HEK293 (cell line): Measurements from ENCODE around the gene EDNRA.

ENCODE experiments used
- CTCF ChIA-PET: fragments of 350-600 bp; formaldehyde crosslinking; extraction: SDS; loops from one replicate; lab custom pipeline; 2021; ENCODE audit warnings: antibody characterized with exemption; lab: Yijun Ruan, JAX
- POLR2A ChIA-PET: fragments of 300-600 bp; formaldehyde crosslinking; extraction: SDS; loops from one replicate; lab custom pipeline; 2020; ENCODE audit warnings: antibody characterized with exemption, inconsistent platforms; lab: Yijun Ruan, JAX
- H3K27ac ChIP-seq: fragments of 200-500 bp; sonication (Bioruptor generic); 2 replicates; pipeline ENCODE4 v1.5.1; 2014; ENCODE audit warnings: low read depth, low read length, control low read depth, inconsistent platforms; ENCODE audit errors: extremely low read depth
- H3K36me3 ChIP-seq, 2 experiments: fragments of 200-500 bp in 1 of 2; sonication (Bioruptor generic) in 1 of 2; 1 replicate in 1 of 2; 2 replicates in 1 of 2; pipeline ENCODE4 v1.5.1; 2014 to 2017; ENCODE audit warnings: inconsistent platforms in 2 of 2, low read length in 2 of 2; ENCODE audit not compliant: control insufficient read depth in 2 of 2, insufficient read depth in 1 of 2
- H3K4me1 ChIP-seq: fragments of 200-500 bp; sonication (Bioruptor generic); 2 replicates; pipeline ENCODE4 v1.5.1; 2014; ENCODE audit warnings: mild to moderate bottlenecking, low read length, inconsistent platforms; ENCODE audit not compliant: control insufficient read depth, insufficient read depth
- H3K4me3 ChIP-seq: 2 replicates; pipeline ENCODE4 v1.5.1; 2011; ENCODE audit warnings: low read depth, mild to moderate bottlenecking, control low read depth, low read length, moderate library complexity
- H3K9me3 ChIP-seq: fragments of 200-500 bp; sonication (Bioruptor generic); 2 replicates; pipeline ENCODE4 v1.5.1; 2014; ENCODE audit warnings: low read depth, low read length, inconsistent platforms; ENCODE audit not compliant: control insufficient read depth, insufficient read depth
- BCL11A ChIP-seq: fragments of 450-650 bp; formaldehyde crosslinking; IDR thresholded peaks from 2 replicates; pipeline ENCODE4 v1.5.1; 2016; ENCODE audit warnings: low read depth, missing biosample characterization, missing genetic modification characterization
- GLI2 ChIP-seq: fragments of 450-650 bp; formaldehyde crosslinking; IDR thresholded peaks from 2 replicates; pipeline ENCODE4; 2017; ENCODE audit warnings: missing biosample characterization, missing genetic modification characterization, low read depth, borderline replicate concordance
- IKZF3 ChIP-seq: fragments of 450-650 bp; IDR thresholded peaks from 2 replicates; pipeline ENCODE4 v1.5.0; 2018; ENCODE audit warnings: missing biosample characterization, mild to moderate bottlenecking, missing genetic modification characterization, moderate library complexity
- KLF9 ChIP-seq: fragments of 450-650 bp; formaldehyde crosslinking; IDR thresholded peaks from 2 replicates; pipeline ENCODE4 v1.5.1; 2016; ENCODE audit warnings: missing biosample characterization, missing genetic modification characterization, low read depth
- RBAK ChIP-seq: fragments of 450-650 bp; formaldehyde crosslinking; IDR thresholded peaks from 2 replicates; pipeline ENCODE4 v1.5.1; 2016; ENCODE audit warnings: missing biosample characterization, missing genetic modification characterization
- SP3 ChIP-seq: fragments of 450-650 bp; formaldehyde crosslinking; IDR thresholded peaks from 2 replicates; pipeline ENCODE4 v1.5.1; 2016; ENCODE audit warnings: missing biosample characterization, missing genetic modification characterization
- TCF7L2 ChIP-seq: IDR thresholded peaks from 2 replicates; pipeline ENCODE4 v1.6.1; 2011; ENCODE audit warnings: low read depth, mild to moderate bottlenecking, inconsistent platforms, low read length, moderate library complexity, borderline replicate concordance
- ZBTB17 ChIP-seq: fragments of 450-650 bp; formaldehyde crosslinking; IDR thresholded peaks from 2 replicates; pipeline ENCODE4 v1.5.1; 2016; ENCODE audit warnings: missing biosample characterization, missing genetic modification characterization
- ZBTB8A ChIP-seq: fragments of 450-650 bp; formaldehyde crosslinking; IDR thresholded peaks from 2 replicates; pipeline ENCODE4 v1.5.1; 2016; ENCODE audit warnings: missing biosample characterization, missing genetic modification characterization
- ZFHX2 ChIP-seq: fragments of 450-650 bp; formaldehyde crosslinking; conservative IDR thresholded peaks from 2 replicates; pipeline ENCODE4 v1.5.1; 2016; ENCODE audit warnings: missing biosample characterization, missing genetic modification characterization
- ZNF138 ChIP-seq: fragments of 450-650 bp; formaldehyde crosslinking; IDR thresholded peaks from 2 replicates; pipeline ENCODE4 v1.5.1; 2016; ENCODE audit warnings: missing biosample characterization, missing genetic modification characterization, borderline replicate concordance
- ZNF169 ChIP-seq: fragments of 450-650 bp; formaldehyde crosslinking; IDR thresholded peaks from 2 replicates; pipeline ENCODE4 v1.5.1; 2016; ENCODE audit warnings: missing biosample characterization, missing genetic modification characterization
- ZNF311 ChIP-seq: fragments of 450-650 bp; formaldehyde crosslinking; IDR thresholded peaks from 2 replicates; pipeline ENCODE4 v1.5.1; 2017; ENCODE audit warnings: missing biosample characterization, missing genetic modification characterization, borderline replicate concordance
- ZNF37A ChIP-seq: fragments of 450-650 bp; IDR thresholded peaks from 2 replicates; pipeline ENCODE4 v1.5.1; 2018; ENCODE audit warnings: missing biosample characterization, missing genetic modification characterization
- ZNF391 ChIP-seq: fragments of 450-650 bp; formaldehyde crosslinking; IDR thresholded peaks from 2 replicates; pipeline ENCODE4 v1.5.1; 2016; ENCODE audit warnings: low read depth, missing biosample characterization, missing genetic modification characterization, borderline replicate concordance
- ZNF394 ChIP-seq: fragments of 450-650 bp; formaldehyde crosslinking; IDR thresholded peaks from 2 replicates; pipeline ENCODE4 v1.5.1; 2016; ENCODE audit warnings: missing biosample characterization, missing genetic modification characterization, mild to moderate bottlenecking, moderate library complexity, borderline replicate concordance
- ZNF510 ChIP-seq: fragments of 450-650 bp; formaldehyde crosslinking; IDR thresholded peaks from 2 replicates; pipeline ENCODE4 v1.5.1; 2018; ENCODE audit warnings: mild to moderate bottlenecking, missing genetic modification characterization, missing biosample characterization; ENCODE audit not compliant: insufficient replicate concordance
- ZNF529 ChIP-seq: fragments of 450-650 bp; formaldehyde crosslinking; IDR thresholded peaks from 2 replicates; pipeline ENCODE4 v1.5.1; 2017; ENCODE audit warnings: missing genetic modification characterization, missing biosample characterization; ENCODE audit not compliant: insufficient replicate concordance
- ZNF549 ChIP-seq: fragments of 450-650 bp; IDR thresholded peaks from 2 replicates; pipeline ENCODE4 v1.5.1; 2018; ENCODE audit warnings: missing biosample characterization, missing genetic modification characterization, mild to moderate bottlenecking, inconsistent platforms, moderate library complexity
- ZNF585B ChIP-seq: fragments of 450-650 bp; formaldehyde crosslinking; IDR thresholded peaks from 2 replicates; pipeline ENCODE4 v1.5.1; 2016; ENCODE audit warnings: missing biosample characterization, missing genetic modification characterization
- ZNF670 ChIP-seq: fragments of 450-650 bp; formaldehyde crosslinking; IDR thresholded peaks from 2 replicates; pipeline ENCODE4 v1.5.1; 2016; ENCODE audit warnings: missing biosample characterization, missing genetic modification characterization, low read depth
- ZNF701 ChIP-seq: fragments of 450-650 bp; formaldehyde crosslinking; IDR thresholded peaks from 2 replicates; pipeline ENCODE4 v1.5.1; 2016; ENCODE audit warnings: missing biosample characterization, missing genetic modification characterization
- ZNF76 ChIP-seq: fragments of 450-650 bp; formaldehyde crosslinking; IDR thresholded peaks from 2 replicates; pipeline ENCODE4; 2016; ENCODE audit warnings: low read depth, missing biosample characterization, missing genetic modification characterization, borderline replicate concordance
- ZNF785 ChIP-seq: fragments of 450-650 bp; formaldehyde crosslinking; IDR thresholded peaks from 2 replicates; pipeline ENCODE4 v1.5.1; 2016; ENCODE audit warnings: missing biosample characterization, missing genetic modification characterization
- ZXDB ChIP-seq: fragments of 450-650 bp; formaldehyde crosslinking; IDR thresholded peaks from 2 replicates; pipeline ENCODE4 v1.5.1; 2016; ENCODE audit warnings: missing biosample characterization, missing genetic modification characterization
- TF ChIP-seq, protein P1 (sequence below): fragments of 450-650 bp; formaldehyde crosslinking; IDR thresholded peaks from 2 replicates; pipeline ENCODE4 v1.5.1; 2016; ENCODE audit warnings: missing biosample characterization, missing genetic modification characterization
- TF ChIP-seq, protein P2 (sequence below): fragments of 450-650 bp; formaldehyde crosslinking; IDR thresholded peaks from 2 replicates; pipeline ENCODE4 v1.5.1; 2017; ENCODE audit warnings: missing biosample characterization, missing genetic modification characterization
- TF ChIP-seq, protein P3 (sequence below): IDR thresholded peaks from 2 replicates; pipeline ENCODE4 v1.6.1; 2011; ENCODE audit warnings: mild to moderate bottlenecking, low read depth, low read length, borderline replicate concordance
- TF ChIP-seq, protein P4 (sequence below): sonication (generic); formaldehyde crosslinking; IDR thresholded peaks from 2 replicates; pipeline ENCODE4 v1.8.1; 2022; ENCODE audit warnings: mild to moderate bottlenecking, moderate library complexity, missing genetic modification reagents
- TF ChIP-seq, protein P5 (sequence below): fragments of 450-650 bp; formaldehyde crosslinking; IDR thresholded peaks from 2 replicates; pipeline ENCODE4 v1.5.1; 2016; ENCODE audit warnings: missing biosample characterization, missing genetic modification characterization

The EDNRA gene

DNA sequence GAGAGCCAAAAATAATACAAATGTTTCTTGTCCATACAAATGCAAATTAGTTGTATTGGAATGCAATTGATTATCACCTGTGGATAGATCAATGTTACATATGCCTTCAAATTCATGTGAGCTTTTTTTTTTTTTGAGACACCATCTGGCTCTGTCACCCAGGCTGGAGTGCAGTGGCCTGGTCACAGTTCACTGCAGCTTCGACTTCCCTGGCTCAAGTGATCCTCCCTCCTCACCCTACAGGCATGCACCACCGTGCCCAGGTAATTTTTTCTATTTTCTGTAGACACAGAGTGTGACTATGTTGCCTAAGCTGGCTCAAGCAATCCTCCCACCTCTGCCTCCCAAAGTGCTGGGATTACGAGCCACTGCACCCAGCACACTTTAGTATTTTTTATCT, 97.7 kb downstream of the EDNRA start:
- H3K4me3 ChIP-seq = no peak overlapping the region
- POLR2A ChIA-PET = no interaction called here
- no peak for TF ChIP-seq ZNF701
- no peak for TF ChIP-seq ZNF670
- TF ChIP-seq ZNF76 (tag by site-specific recombination) = no peak
- TF ChIP-seq, protein P1, sequence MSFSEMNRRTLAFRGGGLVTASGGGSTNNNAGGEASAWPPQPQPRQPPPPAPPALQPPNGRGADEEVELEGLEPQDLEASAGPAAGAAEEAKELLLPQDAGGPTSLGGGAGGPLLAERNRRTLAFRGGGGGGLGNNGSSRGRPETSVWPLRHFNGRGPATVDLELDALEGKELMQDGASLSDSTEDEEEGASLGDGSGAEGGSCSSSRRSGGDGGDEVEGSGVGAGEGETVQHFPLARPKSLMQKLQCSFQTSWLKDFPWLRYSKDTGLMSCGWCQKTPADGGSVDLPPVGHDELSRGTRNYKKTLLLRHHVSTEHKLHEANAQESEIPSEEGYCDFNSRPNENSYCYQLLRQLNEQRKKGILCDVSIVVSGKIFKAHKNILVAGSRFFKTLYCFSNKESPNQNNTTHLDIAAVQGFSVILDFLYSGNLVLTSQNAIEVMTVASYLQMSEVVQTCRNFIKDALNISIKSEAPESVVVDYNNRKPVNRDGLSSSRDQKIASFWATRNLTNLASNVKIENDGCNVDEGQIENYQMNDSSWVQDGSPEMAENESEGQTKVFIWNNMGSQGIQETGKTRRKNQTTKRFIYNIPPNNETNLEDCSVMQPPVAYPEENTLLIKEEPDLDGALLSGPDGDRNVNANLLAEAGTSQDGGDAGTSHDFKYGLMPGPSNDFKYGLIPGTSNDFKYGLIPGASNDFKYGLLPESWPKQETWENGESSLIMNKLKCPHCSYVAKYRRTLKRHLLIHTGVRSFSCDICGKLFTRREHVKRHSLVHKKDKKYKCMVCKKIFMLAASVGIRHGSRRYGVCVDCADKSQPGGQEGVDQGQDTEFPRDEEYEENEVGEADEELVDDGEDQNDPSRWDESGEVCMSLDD = no peak
- TF ChIP-seq RBAK (tag by site-specific recombination) = no peak
- TF ChIP-seq GLI2 = no peak
- no peak for TF ChIP-seq ZNF549 (tag by site-specific recombination)
- no peak for TF ChIP-seq BCL11A
- no peak for TF ChIP-seq ZBTB8A (tag by site-specific recombination)
- TF ChIP-seq ZNF169 (tag by site-specific recombination) = no peak
- TF ChIP-seq ZNF585B (tag by site-specific recombination) = no peak
- no peak for TF ChIP-seq ZNF394 (tag by site-specific recombination)
- TF ChIP-seq ZNF391 (tag by site-specific recombination) = no peak
- TF ChIP-seq ZNF785 = no peak
- TF ChIP-seq KLF9 (tag by site-specific recombination) = no peak
- no peak for TF ChIP-seq ZXDB
- no peaks in the 10 kb centered on the region for H3K9me3 ChIP-seq
- CTCF ChIA-PET = interaction anchor here (0.8 kb wide), 1 partner anchor 50 kb away, joined by 4 read pairs; no protein-coding TSS in a partner anchor
- H3K27ac ChIP-seq = no peak overlapping the region
- no peaks in the 10 kb centered on the region for H3K4me1 ChIP-seq
- H3K36me3 ChIP-seq = no peaks in the 10 kb centered on the region

DNA sequence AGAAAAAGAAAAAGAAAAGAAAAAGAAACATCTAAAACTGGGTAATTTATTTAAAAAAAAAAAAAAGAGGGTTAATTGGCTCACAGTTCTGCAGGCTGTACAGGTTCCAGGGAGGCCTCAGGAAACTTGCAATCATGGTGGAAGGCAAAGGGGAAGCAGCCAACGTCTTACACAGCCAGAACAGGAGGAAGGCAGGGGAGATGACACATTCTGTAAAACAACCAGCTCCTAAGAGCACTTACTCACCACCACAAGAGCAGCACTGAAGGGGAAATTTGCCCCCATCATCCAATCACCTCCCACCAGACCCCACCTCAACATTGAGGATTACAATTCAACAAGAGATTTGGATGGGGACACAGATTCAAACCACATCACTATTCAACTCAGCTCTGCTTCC, 99.5 kb downstream of the EDNRA start:
- Histone ChIP-seq H3K4me1 (no peaks in the 10 kb centered on the region), H3K9me3 (no peaks in the 10 kb centered on the region), H3K27ac (no peak overlapping the region), H3K4me3 (no peak overlapping the region), H3K36me3 (no peaks in the 10 kb centered on the region)
- CTCF ChIA-PET = interaction anchor here (1.3 kb wide), 1 partner anchor 9 kb away, joined by 6 read pairs; no protein-coding TSS in a partner anchor
- POLR2A ChIA-PET = no interaction called here
- TF ChIP-seq SP3 (tag by site-specific recombination) (no peak), TCF7L2 (no peak), ZNF311 (tag by site-specific recombination) (no peak), ZBTB17 (tag by site-specific recombination) (no peak), ZNF529 (no peak), ZNF138 (tag by site-specific recombination) (no peak), ZNF510 (tag by site-specific recombination) (no peak), ZNF37A (tag by site-specific recombination) (no peak), ZFHX2 (tag by site-specific recombination) (no peak), IKZF3 (tag by site-specific recombination) (no peak)
- TF ChIP-seq, protein P2, sequence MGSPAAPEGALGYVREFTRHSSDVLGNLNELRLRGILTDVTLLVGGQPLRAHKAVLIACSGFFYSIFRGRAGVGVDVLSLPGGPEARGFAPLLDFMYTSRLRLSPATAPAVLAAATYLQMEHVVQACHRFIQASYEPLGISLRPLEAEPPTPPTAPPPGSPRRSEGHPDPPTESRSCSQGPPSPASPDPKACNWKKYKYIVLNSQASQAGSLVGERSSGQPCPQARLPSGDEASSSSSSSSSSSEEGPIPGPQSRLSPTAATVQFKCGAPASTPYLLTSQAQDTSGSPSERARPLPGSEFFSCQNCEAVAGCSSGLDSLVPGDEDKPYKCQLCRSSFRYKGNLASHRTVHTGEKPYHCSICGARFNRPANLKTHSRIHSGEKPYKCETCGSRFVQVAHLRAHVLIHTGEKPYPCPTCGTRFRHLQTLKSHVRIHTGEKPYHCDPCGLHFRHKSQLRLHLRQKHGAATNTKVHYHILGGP (tag by site-specific recombination) = no peak
- TF ChIP-seq, protein P3, sequence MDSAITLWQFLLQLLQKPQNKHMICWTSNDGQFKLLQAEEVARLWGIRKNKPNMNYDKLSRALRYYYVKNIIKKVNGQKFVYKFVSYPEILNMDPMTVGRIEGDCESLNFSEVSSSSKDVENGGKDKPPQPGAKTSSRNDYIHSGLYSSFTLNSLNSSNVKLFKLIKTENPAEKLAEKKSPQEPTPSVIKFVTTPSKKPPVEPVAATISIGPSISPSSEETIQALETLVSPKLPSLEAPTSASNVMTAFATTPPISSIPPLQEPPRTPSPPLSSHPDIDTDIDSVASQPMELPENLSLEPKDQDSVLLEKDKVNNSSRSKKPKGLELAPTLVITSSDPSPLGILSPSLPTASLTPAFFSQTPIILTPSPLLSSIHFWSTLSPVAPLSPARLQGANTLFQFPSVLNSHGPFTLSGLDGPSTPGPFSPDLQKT = no peak
- TF ChIP-seq, protein P4, sequence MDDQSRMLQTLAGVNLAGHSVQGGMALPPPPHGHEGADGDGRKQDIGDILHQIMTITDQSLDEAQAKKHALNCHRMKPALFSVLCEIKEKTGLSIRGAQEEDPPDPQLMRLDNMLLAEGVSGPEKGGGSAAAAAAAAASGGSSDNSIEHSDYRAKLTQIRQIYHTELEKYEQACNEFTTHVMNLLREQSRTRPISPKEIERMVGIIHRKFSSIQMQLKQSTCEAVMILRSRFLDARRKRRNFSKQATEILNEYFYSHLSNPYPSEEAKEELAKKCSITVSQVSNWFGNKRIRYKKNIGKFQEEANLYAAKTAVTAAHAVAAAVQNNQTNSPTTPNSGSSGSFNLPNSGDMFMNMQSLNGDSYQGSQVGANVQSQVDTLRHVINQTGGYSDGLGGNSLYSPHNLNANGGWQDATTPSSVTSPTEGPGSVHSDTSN (CRISPR knock-in tag) = no peak
- TF ChIP-seq, protein P5, sequence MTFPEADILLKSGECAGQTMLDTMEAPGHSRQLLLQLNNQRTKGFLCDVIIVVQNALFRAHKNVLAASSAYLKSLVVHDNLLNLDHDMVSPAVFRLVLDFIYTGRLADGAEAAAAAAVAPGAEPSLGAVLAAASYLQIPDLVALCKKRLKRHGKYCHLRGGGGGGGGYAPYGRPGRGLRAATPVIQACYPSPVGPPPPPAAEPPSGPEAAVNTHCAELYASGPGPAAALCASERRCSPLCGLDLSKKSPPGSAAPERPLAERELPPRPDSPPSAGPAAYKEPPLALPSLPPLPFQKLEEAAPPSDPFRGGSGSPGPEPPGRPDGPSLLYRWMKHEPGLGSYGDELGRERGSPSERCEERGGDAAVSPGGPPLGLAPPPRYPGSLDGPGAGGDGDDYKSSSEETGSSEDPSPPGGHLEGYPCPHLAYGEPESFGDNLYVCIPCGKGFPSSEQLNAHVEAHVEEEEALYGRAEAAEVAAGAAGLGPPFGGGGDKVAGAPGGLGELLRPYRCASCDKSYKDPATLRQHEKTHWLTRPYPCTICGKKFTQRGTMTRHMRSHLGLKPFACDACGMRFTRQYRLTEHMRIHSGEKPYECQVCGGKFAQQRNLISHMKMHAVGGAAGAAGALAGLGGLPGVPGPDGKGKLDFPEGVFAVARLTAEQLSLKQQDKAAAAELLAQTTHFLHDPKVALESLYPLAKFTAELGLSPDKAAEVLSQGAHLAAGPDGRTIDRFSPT (tag by site-specific recombination) = no peak
